Fibroblast of lung (primary cell): ENCODE data around the gene KIAA1143. TPM values are rescaled to one million over a fixed set of nuclear protein-coding genes. Genes with fewer than 3 reads are reported as not detected.
A peak's percentile ranks its signal among the peaks of the same experiment; 100 is the strongest.

ENCODE experiments used
- DNase-seq, 2 donors: peaks; one replicate each; pipeline versions ENCODE4 v3.0.0 to v3.0.0-alpha.2; 2010; ENCODE audit warnings: low read depth in 2 of 2
- H2AFZ ChIP-seq: 2 replicates; pipeline ENCODE4 v1.5.1; 2012; ENCODE audit warnings: low read length, control low read depth, inconsistent platforms
- H3K27ac ChIP-seq: 2 replicates; pipeline ENCODE4 v1.5.1; 2011; ENCODE audit warnings: low read length, control low read depth; ENCODE audit not compliant: insufficient read depth
- H3K27me3 ChIP-seq: 2 replicates; pipeline ENCODE4 v1.5.1; 2011; ENCODE audit warnings: mild to moderate bottlenecking, low read length; ENCODE audit not compliant: control insufficient read depth, insufficient read depth
- H3K36me3 ChIP-seq: 2 replicates; pipeline ENCODE4 v1.5.1; 2011; ENCODE audit warnings: low read length; ENCODE audit not compliant: control insufficient read depth, insufficient read depth
- H3K4me1 ChIP-seq: 2 replicates; pipeline ENCODE4 v1.5.1; 2011; ENCODE audit warnings: low read length; ENCODE audit not compliant: control insufficient read depth, insufficient read depth; ENCODE audit errors: extremely low read depth
- H3K4me2 ChIP-seq: 2 replicates; pipeline ENCODE4 v1.5.1; 2011; ENCODE audit warnings: low read length, control low read depth; ENCODE audit not compliant: insufficient read depth; ENCODE audit errors: extremely low read depth
- H3K4me3 ChIP-seq, 4 experiments: fragments of 200-600 bp in 1 of 4; sonication (generic) in 1 of 4; replicated peaks in 1 of 4; 2 replicates each; pipeline ENCODE4 v1.5.1; 2011 to 2016; ENCODE audit warnings: low read length in 4 of 4, low read depth in 3 of 4, mild to moderate bottlenecking in 3 of 4, control low read depth in 2 of 4, inconsistent platforms in 1 of 4, mixed read lengths in 1 of 4; ENCODE audit not compliant: insufficient read depth in 1 of 4; ENCODE audit errors: control extremely low read depth in 1 of 4
- H3K79me2 ChIP-seq: 2 replicates; pipeline ENCODE4 v1.5.1; 2012; ENCODE audit warnings: mild to moderate bottlenecking, low read length, inconsistent platforms; ENCODE audit not compliant: control insufficient read depth, insufficient read depth
- H3K9ac ChIP-seq: 2 replicates; pipeline ENCODE4 v1.5.1; 2011; ENCODE audit warnings: mild to moderate bottlenecking, low read length, control low read depth; ENCODE audit not compliant: insufficient read depth
- H3K9me3 ChIP-seq: 2 replicates; pipeline ENCODE4 v1.5.1; 2012; ENCODE audit warnings: low read depth, low read length; ENCODE audit not compliant: control insufficient read depth, insufficient read depth
- H4K20me1 ChIP-seq: 2 replicates; pipeline ENCODE4 v1.5.1; 2011; ENCODE audit warnings: low read length; ENCODE audit not compliant: control insufficient read depth, insufficient read depth; ENCODE audit errors: extremely low read depth
- CTCF ChIP-seq, 2 donors: IDR thresholded peaks in 1 of 2; conservative IDR thresholded peaks in 1 of 2; 1 replicate in 1 of 2; 2 replicates in 1 of 2; pipeline ENCODE4 v1.5.1; 2011 to 2012; ENCODE audit warnings: low read length in 2 of 2, control low read depth in 1 of 2, inconsistent platforms in 1 of 2, low read depth in 1 of 2, mild to moderate bottlenecking in 1 of 2
- EZH2 ChIP-seq: IDR thresholded peaks from 2 replicates; pipeline ENCODE4 v1.5.1; 2012; ENCODE audit warnings: low read length, control low read depth, mild to moderate bottlenecking; ENCODE audit errors: missing control alignments
- polyA plus RNA-seq, 2 donors: library from polyadenylated mRNA; depleted of rRNA in 1 of 2; stranded (reverse) in 1 of 2; unstranded in 1 of 2; fragments of >200 nt; gene quantifications; 2 replicates each; pipeline ENCODE4 v1.2.1, GENCODE V29; 2011 to 2012; ENCODE audit warnings: missing spikeins in 1 of 2
- total RNA-seq: library from RNA; depleted of rRNA; stranded (reverse); fragments of >200 nt; gene quantifications from 2 replicates; pipeline ENCODE4 v1.2.1, GENCODE V29; 2014

KIAA1143 gene
- total and polyA plus RNA-seq, 2 donors (not counting 1 experiment from before 2014, with no cell fraction given), result 18.3 to 18.9 TPM

- Histone ChIP-seq H3K4me2 (no peak overlapping the region), H3K9me3 (peaks cover 2% of the 10 kb centered on the region), H4K20me1 (no peaks in the 10 kb centered on the region), H3K4me1 (no peaks in the 10 kb centered on the region), H3K27ac (no peak overlapping the region), H3K4me3 (no peak overlapping the region), H3K79me2 (no peaks in the 10 kb centered on the region), H2AFZ (no peak overlapping the region), H3K36me3 (no peaks in the 10 kb centered on the region), H3K9ac (no peak overlapping the region), H3K27me3 (no peaks in the 10 kb centered on the region)
- DNase-seq, result peak in 1 of 2 donors; percentile 4
- TF ChIP-seq EZH2 (no peak), CTCF (conservative IDR thresholded peaks at IDR 0.05 in 1 of 2, IDR thresholded peaks at IDR 0.05 in 1 of 2; ENCODE audit: low read depth in 1 of 2, low read length in 2 of 2) (no peak)
Measured at GRCh38 chr3:44734646-44735168, 26.7 kb downstream of the KIAA1143 start.

GRCh38 chr3:44729384-44729910, 32.0 kb downstream of the KIAA1143 start, which contains the start of gene ZNF501:
Gene ZNF501 (plus strand): TSS chr3:44729635. CDS start chr3:44734422, 4,787 bp downstream.
- Histone ChIP-seq H3K27me3 (no peaks in the 10 kb centered on the region), H3K4me3 (peak within 1 kb of the TSS; percentile 50 to 88 (median 70)), H3K79me2 (no peaks in the 10 kb centered on the region), H3K9me3 (peaks cover 1% of the 10 kb centered on the region), H3K4me1 (no peaks in the 10 kb centered on the region), H4K20me1 (no peaks in the 10 kb centered on the region), H3K36me3 (no peaks in the 10 kb centered on the region), H3K4me2 (peak within 1 kb of the TSS; percentile 60), H3K9ac (peak within 1 kb of the TSS; percentile 28), H3K27ac (peak within 1 kb of the TSS; percentile 20), H2AFZ (peak within 1 kb of the TSS; percentile 99)
- TF ChIP-seq CTCF (conservative IDR thresholded peaks at IDR 0.05 in 1 of 2, IDR thresholded peaks at IDR 0.05 in 1 of 2; ENCODE audit: low read depth in 1 of 2, low read length in 2 of 2), result no peak
- no peak for TF ChIP-seq EZH2
- peak; percentile 93 to 96 for DNase-seq

- peaks cover 6% of the 10 kb centered on the region for H3K9me3 ChIP-seq
- H2AFZ ChIP-seq, result no peak overlapping the region
- no peak overlapping the region for H3K9ac ChIP-seq
- peak in 1 of 2 donors; percentile 4 for DNase-seq
- no peak overlapping the region for H3K27ac ChIP-seq
- H3K4me1 ChIP-seq, result no peaks in the 10 kb centered on the region
- TF ChIP-seq CTCF (conservative IDR thresholded peaks at IDR 0.05 in 1 of 2, IDR thresholded peaks at IDR 0.05 in 1 of 2; ENCODE audit: low read depth in 1 of 2, low read length in 2 of 2) (no peak), EZH2 (no peak)
- H4K20me1 ChIP-seq, result no peaks in the 10 kb centered on the region
- no peaks in the 10 kb centered on the region for H3K36me3 ChIP-seq
- H3K4me3 ChIP-seq, result no peak overlapping the region
- H3K4me2 ChIP-seq, result no peak overlapping the region
- no peaks in the 10 kb centered on the region for H3K79me2 ChIP-seq
- no peaks in the 10 kb centered on the region for H3K27me3 ChIP-seq
Measured at GRCh38 chr3:44722103-44722401, 39.4 kb downstream of the KIAA1143 start.
